ENCODE data around the gene AGO1. TPM values are rescaled to one million over a fixed set of nuclear protein-coding genes. Genes with fewer than 3 reads are reported as not detected.
"Not testable (repeated sequence)": the region's sequence is repeated elsewhere in the genome, so short reads cannot be mapped to it uniquely, and the experiment has no call there.

Gene AGO1
- total RNA-seq, 2 experiments from 2014 or later = 15.2 to 16.3 TPM

GRCh38 chr1:35863881-35864625 is 19.0 kb upstream of the AGO1 start:
- H3K27me3 ChIP-seq (ENCODE audit: control insufficient read depth in 1 of 2, insufficient read depth in 2 of 2, low read length in 2 of 2) = no peaks in the 10 kb centered on the region
- no peak for DNase-seq
- Mint-ChIP-seq H3K36me3 (ENCODE audit: low read depth) (no peaks in the 10 kb centered on the region), H3K9me3 (no peaks in the 10 kb centered on the region), H3K27ac (no peak overlapping the region), H3K4me1 (ENCODE audit: low read depth) (no peaks in the 10 kb centered on the region), H3K27me3 (no peaks in the 10 kb centered on the region), H3K4me3 (no peak overlapping the region)
- no peak overlapping the region for H3K4me3 ChIP-seq (ENCODE audit: low read length)
- no peaks in the 10 kb centered on the region for H3K9me3 ChIP-seq (ENCODE audit: control insufficient read depth in 1 of 2, insufficient read depth in 1 of 2, low read length in 2 of 2)
- H3K27ac ChIP-seq (ENCODE audit: low read depth in 1 of 2, low read length in 2 of 2) = no peak overlapping the region
- H3K4me1 ChIP-seq (ENCODE audit: insufficient read depth, low read length) = no peaks in the 10 kb centered on the region
- no peaks in the 10 kb centered on the region for H3K36me3 ChIP-seq (ENCODE audit: insufficient read depth, low read length)
- intact Hi-C loops (cut with DNase I, micrococcal nuclease) = no loop called here
- ChIA-PET CTCF (no interaction called here), POLR2A (no interaction called here)
- no peak for ATAC-seq (ENCODE audit: poor library complexity)
- TF ChIP-seq, protein P1, sequence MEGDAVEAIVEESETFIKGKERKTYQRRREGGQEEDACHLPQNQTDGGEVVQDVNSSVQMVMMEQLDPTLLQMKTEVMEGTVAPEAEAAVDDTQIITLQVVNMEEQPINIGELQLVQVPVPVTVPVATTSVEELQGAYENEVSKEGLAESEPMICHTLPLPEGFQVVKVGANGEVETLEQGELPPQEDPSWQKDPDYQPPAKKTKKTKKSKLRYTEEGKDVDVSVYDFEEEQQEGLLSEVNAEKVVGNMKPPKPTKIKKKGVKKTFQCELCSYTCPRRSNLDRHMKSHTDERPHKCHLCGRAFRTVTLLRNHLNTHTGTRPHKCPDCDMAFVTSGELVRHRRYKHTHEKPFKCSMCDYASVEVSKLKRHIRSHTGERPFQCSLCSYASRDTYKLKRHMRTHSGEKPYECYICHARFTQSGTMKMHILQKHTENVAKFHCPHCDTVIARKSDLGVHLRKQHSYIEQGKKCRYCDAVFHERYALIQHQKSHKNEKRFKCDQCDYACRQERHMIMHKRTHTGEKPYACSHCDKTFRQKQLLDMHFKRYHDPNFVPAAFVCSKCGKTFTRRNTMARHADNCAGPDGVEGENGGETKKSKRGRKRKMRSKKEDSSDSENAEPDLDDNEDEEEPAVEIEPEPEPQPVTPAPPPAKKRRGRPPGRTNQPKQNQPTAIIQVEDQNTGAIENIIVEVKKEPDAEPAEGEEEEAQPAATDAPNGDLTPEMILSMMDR (IDR thresholded peaks at IDR 0.05) = no peak

DNA sequence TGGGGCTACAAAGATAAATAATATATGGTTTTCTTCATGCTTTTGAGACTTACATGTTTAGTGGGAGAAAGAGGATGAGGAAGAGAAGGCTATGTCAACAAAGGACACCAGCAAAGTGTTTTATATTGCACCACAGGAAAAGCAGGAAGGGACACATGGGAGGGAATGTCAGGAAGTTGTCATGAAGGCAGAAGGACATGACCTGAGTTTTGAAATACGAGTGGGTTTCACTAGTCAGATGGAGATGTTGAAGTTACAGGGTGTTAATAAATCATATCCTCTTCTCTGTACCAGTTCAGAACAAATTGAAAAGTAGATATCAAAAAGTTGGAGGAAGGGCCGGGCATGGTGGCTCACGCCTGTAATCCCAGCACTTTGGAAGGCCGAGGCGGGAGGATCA is 18.2 kb upstream of the AGO1 start:
- no peaks in the 10 kb centered on the region for H3K36me3 Mint-ChIP-seq (ENCODE audit: low read depth)
- TF ChIP-seq, protein P1 (IDR thresholded peaks at IDR 0.05) = no peak
- Histone ChIP-seq H3K9me3 (ENCODE audit: control insufficient read depth in 1 of 2, insufficient read depth in 1 of 2, low read length in 2 of 2) (peaks cover 0 to 5% of the 10 kb centered on the region in 2 experiments), H3K27ac (ENCODE audit: low read depth in 1 of 2, low read length in 2 of 2) (no peak overlapping the region), H3K4me3 (ENCODE audit: low read length) (no peak overlapping the region), H3K36me3 (ENCODE audit: insufficient read depth, low read length) (no peaks in the 10 kb centered on the region), H3K4me1 (ENCODE audit: insufficient read depth, low read length) (no peaks in the 10 kb centered on the region), H3K27me3 (ENCODE audit: control insufficient read depth in 1 of 2, insufficient read depth in 2 of 2, low read length in 2 of 2) (no peaks in the 10 kb centered on the region)
- H3K4me1 Mint-ChIP-seq (ENCODE audit: low read depth) = no peaks in the 10 kb centered on the region
- ChIA-PET CTCF (no interaction called here), POLR2A (no interaction called here)
- H3K27ac Mint-ChIP-seq = no peak overlapping the region
- H3K4me3 Mint-ChIP-seq = no peak overlapping the region
- DNase-seq (no peak), ATAC-seq (ENCODE audit: poor library complexity) (no peak)
- intact Hi-C loops (cut with DNase I, micrococcal nuclease) = no loop called here
- no peaks in the 10 kb centered on the region for H3K9me3 Mint-ChIP-seq
- H3K27me3 Mint-ChIP-seq = no peaks in the 10 kb centered on the region

DNA sequence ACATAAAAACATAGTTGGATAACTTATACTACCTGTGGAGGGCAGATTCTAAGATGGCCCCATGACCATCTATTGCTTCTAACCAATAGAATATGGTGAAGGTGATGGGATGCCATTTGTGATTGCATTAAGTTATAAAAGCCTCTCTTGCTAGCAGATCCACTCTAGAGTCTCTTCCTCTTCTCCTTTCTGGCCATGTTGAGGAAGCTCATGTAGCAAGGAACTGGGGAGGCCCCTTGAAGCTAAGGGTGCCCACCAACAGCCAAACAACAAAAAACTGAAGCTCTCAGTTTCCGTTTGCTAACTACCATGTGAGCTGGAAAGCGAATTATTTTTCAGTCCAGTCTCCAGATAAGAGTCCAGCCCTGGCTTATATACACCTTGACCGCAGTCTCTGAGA is 16.0 kb upstream of the AGO1 start:
- H3K4me3 Mint-ChIP-seq = no peak overlapping the region
- TF ChIP-seq, protein P1 (IDR thresholded peaks at IDR 0.05) = no peak
- no peak overlapping the region for H3K27ac Mint-ChIP-seq
- no peaks in the 10 kb centered on the region for H3K27me3 Mint-ChIP-seq
- H3K4me1 ChIP-seq (ENCODE audit: insufficient read depth, low read length) = no peaks in the 10 kb centered on the region
- no peaks in the 10 kb centered on the region for H3K9me3 Mint-ChIP-seq
- no peak overlapping the region for H3K27ac ChIP-seq (ENCODE audit: low read depth in 1 of 2, low read length in 2 of 2)
- H3K4me3 ChIP-seq (ENCODE audit: low read length) = no peak overlapping the region
- ChIA-PET POLR2A (no interaction called here), CTCF (no interaction called here)
- no peak for ATAC-seq (ENCODE audit: poor library complexity)
- intact Hi-C loops (cut with DNase I, micrococcal nuclease) = no loop called here
- no peaks in the 10 kb centered on the region for H3K4me1 Mint-ChIP-seq (ENCODE audit: low read depth)
- no peaks in the 10 kb centered on the region for H3K36me3 ChIP-seq (ENCODE audit: insufficient read depth, low read length)
- H3K27me3 ChIP-seq (ENCODE audit: control insufficient read depth in 1 of 2, insufficient read depth in 2 of 2, low read length in 2 of 2) = no peaks in the 10 kb centered on the region
- H3K9me3 ChIP-seq (ENCODE audit: control insufficient read depth in 1 of 2, insufficient read depth in 1 of 2, low read length in 2 of 2) = peaks cover 0 to 5% of the 10 kb centered on the region in 2 experiments
- no peak for DNase-seq
- no peaks in the 10 kb centered on the region for H3K36me3 Mint-ChIP-seq (ENCODE audit: low read depth)

DNA sequence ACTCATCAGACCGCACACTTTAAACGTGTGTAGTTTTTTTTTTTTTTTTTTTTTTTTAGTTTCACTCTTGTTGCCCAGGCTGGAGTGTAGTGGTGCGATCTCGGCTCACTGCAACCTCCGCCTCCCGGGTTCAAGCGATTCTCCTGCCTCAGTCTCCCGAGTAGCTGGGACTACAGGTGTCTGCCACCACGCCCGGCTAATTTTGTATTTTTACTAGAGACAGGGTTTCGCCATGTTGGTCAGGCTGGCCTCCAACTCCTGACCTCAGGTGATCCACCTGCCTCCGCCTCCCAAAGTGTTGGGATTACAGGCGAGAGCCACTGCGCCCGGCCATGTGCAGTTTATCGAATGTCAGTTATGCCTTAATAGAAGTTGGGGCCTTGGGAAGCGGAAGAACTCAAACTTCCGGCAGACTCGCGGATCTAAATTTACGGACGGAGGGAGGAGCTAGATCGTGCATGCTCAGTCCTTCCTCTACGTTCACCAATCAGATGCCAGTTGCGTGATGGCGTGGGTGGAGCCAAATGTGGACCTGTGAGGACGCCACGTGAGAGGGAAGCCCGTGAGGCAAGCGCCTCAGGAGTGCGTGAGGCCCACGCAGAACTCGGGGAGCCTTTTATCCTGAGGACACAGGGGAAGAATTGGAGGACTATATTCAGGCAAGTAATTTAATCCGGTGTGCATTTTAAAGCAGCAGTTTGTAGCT is 13.6 kb upstream of the AGO1 start:
- H3K27me3 Mint-ChIP-seq; H3K4me3 ChIP-seq (ENCODE audit: low read length); ATAC-seq (ENCODE audit: poor library complexity); H3K9me3 Mint-ChIP-seq; H3K9me3 ChIP-seq (ENCODE audit: control insufficient read depth in 1 of 2, insufficient read depth in 1 of 2, low read length in 2 of 2); H3K4me3 Mint-ChIP-seq; H3K36me3 Mint-ChIP-seq (ENCODE audit: low read depth); H3K4me1 Mint-ChIP-seq (ENCODE audit: low read depth); H3K27ac ChIP-seq (ENCODE audit: low read depth in 1 of 2, low read length in 2 of 2); H3K36me3 ChIP-seq (ENCODE audit: insufficient read depth, low read length); intact Hi-C loops (cut with DNase I, micrococcal nuclease); CTCF ChIA-PET; DNase-seq; H3K4me1 ChIP-seq (ENCODE audit: insufficient read depth, low read length); H3K27ac Mint-ChIP-seq; POLR2A ChIA-PET; H3K27me3 ChIP-seq (ENCODE audit: control insufficient read depth in 1 of 2, insufficient read depth in 2 of 2, low read length in 2 of 2): not testable (repeated sequence)

Data from CD4-positive, alpha-beta T cell (primary cell).